Heart left ventricle (tissue), 16 donors: ENCODE data around the gene TNS1. TPM values are rescaled to one million over a fixed set of nuclear protein-coding genes. Genes with fewer than 3 reads are reported as not detected.
A peak's percentile ranks its signal among the peaks of the same experiment; 100 is the strongest.

ENCODE experiments used
- ATAC-seq, 4 donors: fragments of 200-7000 bp; cut with Tn5 transposase; one replicate each; pipeline ENCODE4 v1.9.1; 2020 to 2022; ENCODE audit warnings: moderate library complexity in 4 of 4, mild to moderate bottlenecking in 3 of 4, moderate number of reproducible peaks in 1 of 4
- DNase-seq, 5 donors: peaks; one replicate each; pipeline ENCODE4 v3.0.0-alpha.2; 2020
- H3K27ac ChIP-seq, 12 donors: fragments of 200-600 bp; sonication (generic) in 4 of 12; one replicate each; pipeline versions ENCODE4 v1.5.0 to v1.8.0; 2016 to 2022; ENCODE audit warnings: mild to moderate bottlenecking in 2 of 12
- H3K27me3 ChIP-seq, 9 donors: fragments of 200-600 bp; sonication (generic) in 2 of 9; one replicate each; pipeline versions ENCODE4 v1.5.1 to v1.8.0; 2016 to 2022; ENCODE audit warnings: mild to moderate bottlenecking in 3 of 9
- H3K36me3 ChIP-seq, 9 donors: fragments of 200-600 bp; sonication (generic) in 2 of 9; one replicate each; pipeline versions ENCODE4 v1.5.0 to v1.8.0; 2018 to 2022; ENCODE audit warnings: mild to moderate bottlenecking in 2 of 9
- H3K4me1 ChIP-seq, 12 donors: fragments of 200-600 bp; sonication (generic) in 4 of 12; one replicate each; pipeline versions ENCODE4 v1.5.0 to v1.8.0; 2016 to 2022; ENCODE audit warnings: mild to moderate bottlenecking in 3 of 12
- H3K4me3 ChIP-seq, 12 donors: fragments of 200-600 bp; sonication (generic) in 4 of 12; one replicate each; pipeline versions ENCODE4 v1.5.0 to v1.8.0; 2017 to 2022; ENCODE audit warnings: mild to moderate bottlenecking in 9 of 12, moderate library complexity in 4 of 12
- H3K9me3 ChIP-seq, 12 donors: fragments of 200-600 bp; sonication (generic) in 4 of 12; one replicate each; pipeline versions ENCODE4 v1.5.0 to v1.8.0; 2016 to 2022; ENCODE audit warnings: mild to moderate bottlenecking in 1 of 12
- CTCF ChIP-seq, 12 donors: fragments of 200-600 bp; sonication (generic) in 4 of 12; IDR thresholded peaks; one replicate each; pipeline versions ENCODE4 v1.5.0 to v1.8.0; 2018 to 2022; ENCODE audit warnings: antibody characterized with exemption in 12 of 12, mild to moderate bottlenecking in 5 of 12
- POLR2A ChIP-seq, 2 donors: fragments of 450-650 bp; IDR thresholded peaks; one replicate each; pipeline ENCODE4 v1.6.1; 2017; ENCODE audit warnings: antibody characterized with exemption in 2 of 2, mild to moderate bottlenecking in 2 of 2, moderate library complexity in 2 of 2
- WGBS, 4 donors: extraction: QIAGEN DNeasy Blood & Tissue Kit in 2 of 4; methylation state at CpG; one replicate each; pipeline versions ENCODE4 v1.1.5 to v1.1.7; 2013 to 2018; 5-methylcytosine and 5-hydroxymethylcytosine counted together
- intact Hi-C, 10 donors: fragments of 100-400 bp; cut with DNase I; formaldehyde crosslinking; loops; one replicate each; pipeline versions ENCODE4 v1.11.1 to v1.14.2; 2022
- polyA plus RNA-seq, 2 donors: library from polyadenylated mRNA; stranded (reverse); fragments of 200-250 nt; gene quantifications; one replicate each; pipeline ENCODE4 v1.2.3, GENCODE V29; 2013
- total RNA-seq, 9 donors: library from RNA; depleted of rRNA in 2 of 9; stranded (reverse); fragments of >200 nt in 2 of 9; fragmentation: NEBNext Ultra II Directional in 3 of 9; extraction: Animal tissue kit (Norgen Biotek cat#: 25700) in 3 of 9; gene quantifications; one replicate each; pipeline versions ENCODE4 v1.1.0 to v1.2.4, GENCODE V29; 2016 to 2023
- donor health status: ischemic (EF 13 %, LVEDD 7.1; RV severe dilation, severe dysfunction).
- donor health status: healthy with polysubstance abuse.
- donor health status: DM: no; HTN: yes; CAD: no.
- donor health status: DM: no; HTN: no; CAD: no.
- donor health status: ischemic (EF 25% LVEDD 6.9; RV normal size, moderate dysfunction).
- donor health status: ischemic (EF 25% LVEDD 5.7; RV mildly dilated, moderate dysfunction).
- donor health status: healthy.
- donor health status: DM: yes; HTN: yes; CAD: no.
- donor health status: ischemic (EF 35%, LVEDD 5.7; RV mildly dilated, moderate dysfunction).
- donor health status: nonischemic (EF 11% LVEDD 7.7; RV severe dilation, severe dysfunction).
- donor health status: DM: yes; HTN: yes; CAD: no.
- donor health status: PGD.
- donor health status: ischemic (EF 29% LVEDD 5.4; RV normal size, mild dysfunction).
- donor health status: nonischemic (EF 23%, LVEDD 6.1; RV moderate dilation, normal function).

Gene TNS1
- total and polyA plus RNA-seq, 11 donors: 243 to 899 (median 669) TPM

- Histone ChIP-seq H3K36me3 (peaks cover 3 to 86% (median 82%) of the 10 kb centered on the region in 9 donors), H3K9me3 (no peaks in the 10 kb centered on the region), H3K4me1 (peaks cover 12 to 100% (median 92%) of the 10 kb centered on the region in 12 donors), H3K27ac (peak overlapping the region in 11 of 12 donors; percentile 26 to 90 (median 46)), H3K4me3 (no peak overlapping the region), H3K27me3 (no peaks in the 10 kb centered on the region)
- ATAC-seq (peak in 3 of 4 donors; percentile 6 to 19 (median 8)), DNase-seq (peak in 2 of 5 donors; percentile 38 to 54)
- TF ChIP-seq CTCF (IDR thresholded peaks at IDR 0.05) (no peak), POLR2A (IDR thresholded peaks at IDR 0.05) (no peak)
- intact Hi-C loops: no loop called here
- 25 to 38% (median 34%) methylated on average over 10 to 14 of the region's 14 CpGs for WGBS, 4 donors
Measured at GRCh38 chr2:217822296-217823252, 180.2 kb downstream of the TNS1 start.

- peaks cover 7 to 100% (median 92%) of the 10 kb centered on the region in 12 donors for H3K4me1 ChIP-seq
- H3K36me3 ChIP-seq: peaks cover 3 to 94% (median 88%) of the 10 kb centered on the region in 9 donors
- 83 to 97% (median 92%) methylated on average over 9 to 12 of the region's 12 CpGs for WGBS, 4 donors
- H3K27ac ChIP-seq: peak overlapping the region in 9 of 12 donors; percentile 16 to 90 (median 68)
- ATAC-seq (no peak), DNase-seq (peak in 3 of 5 donors; percentile 25 to 48 (median 30))
- no peak overlapping the region for H3K4me3 ChIP-seq
- no peaks in the 10 kb centered on the region for H3K9me3 ChIP-seq
- TF ChIP-seq CTCF (IDR thresholded peaks at IDR 0.05) (no peak), POLR2A (IDR thresholded peaks at IDR 0.05) (no peak)
- H3K27me3 ChIP-seq: no peaks in the 10 kb centered on the region
- intact Hi-C loops: no loop called here
Measured at GRCh38 chr2:217821536-217822147, 181.2 kb downstream of the TNS1 start.

GRCh38 chr2:217820904-217821303 is 181.9 kb downstream of the TNS1 start:
- H3K27me3 ChIP-seq: no peaks in the 10 kb centered on the region
- ATAC-seq: no peak

More at GRCh38 chr2:217820904-217821303, 181.9 kb downstream of the TNS1 start:
- Histone ChIP-seq H3K27ac (peak overlapping the region in 10 of 12 donors; percentile 10 to 90 (median 66)), H3K36me3 (peaks cover 3 to 98% (median 87%) of the 10 kb centered on the region in 9 donors), H3K9me3 (no peaks in the 10 kb centered on the region), H3K4me3 (no peak overlapping the region), H3K4me1 (peaks cover 7 to 100% (median 92%) of the 10 kb centered on the region in 12 donors)
- DNase-seq: peak in 2 of 5 donors; percentile 7 to 23
- intact Hi-C loops: no loop called here
- TF ChIP-seq CTCF (IDR thresholded peaks at IDR 0.05) (no peak), POLR2A (IDR thresholded peaks at IDR 0.05) (no peak)
- 66 to 95% (median 94%) methylated on average over 4 of the region's 4 CpGs for WGBS, 4 donors
